Panc1 (cell line): ENCODE data around the gene SYT8. TPM values are rescaled to one million over a fixed set of nuclear protein-coding genes. Genes with fewer than 3 reads are reported as not detected.

Source experiments
- ATAC-seq: fragments of 200-7000 bp; cut with Tn5 transposase; 2 replicates; pipeline ENCODE4 v1.9.1; 2020; ENCODE audit warnings: mild to moderate bottlenecking, moderate library complexity
- BruUV-seq: library from RNA; stranded (reverse); fragments of 400-500 nt; replicated peaks from 2 replicates; lab custom pipeline; 2021; lab: Mats Ljungman, UMichigan
- CTCF ChIA-PET: fragments of 300-600 bp; sonication (Branson Sonifier 250); formaldehyde crosslinking; loops from one replicate; lab custom pipeline; 2022; ENCODE audit warnings: antibody characterized with exemption; lab: Charles Lee
- POLR2A ChIA-PET: fragments of 300-600 bp; sonication (Branson Sonifier 250); formaldehyde crosslinking; loops from one replicate; lab custom pipeline; 2022; ENCODE audit warnings: antibody characterized with exemption; lab: Charles Lee
- DNase-seq: peaks from one replicate; pipeline ENCODE4 v3.0.0-alpha.2; 2010; ENCODE audit warnings: low read depth, low spot score
- H3K27ac ChIP-seq: 2 replicates; pipeline ENCODE4 v1.5.1; 2011; ENCODE audit warnings: mild to moderate bottlenecking, low read length, inconsistent platforms
- H3K27me3 ChIP-seq: fragments of 200-500 bp; sonication (Bioruptor generic); 2 replicates; pipeline ENCODE4 v1.6.0; 2014; ENCODE audit warnings: low read length, inconsistent platforms; ENCODE audit not compliant: control insufficient read depth, insufficient read depth
- H3K36me3 ChIP-seq: fragments of 200-500 bp; sonication (Bioruptor generic); 2 replicates; pipeline ENCODE4 v1.5.1; 2014; ENCODE audit warnings: inconsistent platforms, mild to moderate bottlenecking, low read length, moderate library complexity; ENCODE audit not compliant: control insufficient read depth, insufficient read depth
- H3K4me1 ChIP-seq: 2 replicates; pipeline ENCODE4 v1.5.1; 2011; ENCODE audit warnings: inconsistent platforms, mild to moderate bottlenecking, low read length, moderate library complexity; ENCODE audit not compliant: control insufficient read depth, insufficient read depth
- H3K4me3 ChIP-seq, 2 experiments: 2 replicates each; pipeline ENCODE4 v1.5.1; 2011 to 2012; ENCODE audit warnings: low read depth in 2 of 2, low read length in 2 of 2, mild to moderate bottlenecking in 2 of 2, inconsistent platforms in 1 of 2, moderate library complexity in 1 of 2
- H3K9me3 ChIP-seq: fragments of 200-500 bp; sonication (Bioruptor generic); 2 replicates; pipeline ENCODE4 v1.5.1; 2014; ENCODE audit warnings: low read depth, mild to moderate bottlenecking, inconsistent platforms, low read length, moderate library complexity; ENCODE audit not compliant: control insufficient read depth, insufficient read depth
- CTCF ChIP-seq: fragments of 450-650 bp; IDR thresholded peaks from 2 replicates; pipeline ENCODE4 v1.5.1; 2017; ENCODE audit warnings: mild to moderate bottlenecking
- POLR2AphosphoS5 ChIP-seq: IDR thresholded peaks from 2 replicates; pipeline ENCODE4 v1.6.1; 2012; ENCODE audit warnings: mild to moderate bottlenecking, low read depth, low read length, moderate library complexity
- REST ChIP-seq, 2 experiments: IDR thresholded peaks; 2 replicates each; pipeline ENCODE4 v1.6.1; 2011 to 2012; ENCODE audit warnings: low read depth in 2 of 2, control low read depth in 1 of 2, low read length in 1 of 2, mild to moderate bottlenecking in 1 of 2, moderate library complexity in 1 of 2; ENCODE audit not compliant: insufficient read depth in 1 of 2
- SIN3A ChIP-seq: IDR thresholded peaks from 2 replicates; pipeline ENCODE4 v1.6.1; 2012; ENCODE audit warnings: low read depth, mild to moderate bottlenecking, low read length, moderate library complexity, borderline replicate concordance; ENCODE audit not compliant: insufficient read depth
- TCF7L2 ChIP-seq: IDR thresholded peaks from 2 replicates; pipeline ENCODE4 v1.6.1; 2011; ENCODE audit warnings: mild to moderate bottlenecking, low read depth, low read length, inconsistent platforms
- in situ Hi-C: cut with HindIII; loops from 2 replicates; pipeline ENCODE4 v1.10.0; 2016; ENCODE audit warnings: low sequenced_read_pairs, low pct_unique_long_range_greater_than_20kb
- intact Hi-C: fragments of 100-400 bp; cut with micrococcal nuclease; formaldehyde crosslinking; loops from one replicate; pipeline ENCODE4 v1.10.0; 2022; ENCODE audit not compliant: unreplicated experiment
- total RNA-seq: library from RNA; stranded (reverse); gene quantifications from one replicate; pipeline ENCODE4 v1.2.1, GENCODE V29; 2021; ENCODE audit not compliant: unreplicated experiment

SYT8 gene
- total RNA-seq, 1 experiment from 2014 or later, result 3.5 TPM

- Histone ChIP-seq H3K4me3 (no peak overlapping the region), H3K9me3 (no peaks in the 10 kb centered on the region), H3K27ac (no peak overlapping the region), H3K27me3 (no peaks in the 10 kb centered on the region), H3K36me3 (no peaks in the 10 kb centered on the region), H3K4me1 (peaks cover 25% of the 10 kb centered on the region)
- TF ChIP-seq REST (IDR thresholded peaks at IDR 0.05; ENCODE audit: insufficient read depth in 1 of 2, low read depth in 2 of 2, low read length in 1 of 2) (no peak), SIN3A (no peak), CTCF (no peak), TCF7L2 (no peak), POLR2AphosphoS5 (no peak)
- ChIA-PET POLR2A (no interaction called here), CTCF (interaction anchor here (0.9 kb wide), 1 partner anchor 176 kb away, joined by 3 read pairs; no protein-coding TSS in a partner anchor)
- in situ Hi-C loops (no loop called here), intact Hi-C loops (loop anchor here (5.0 kb wide), 1 partner anchor 287 kb away; no protein-coding TSS in a partner anchor)
- DNase-seq, result no peak
- no peak for ATAC-seq
- no TSS peak for BruUV-seq
These were observed 35.5 kb downstream of the SYT8 start for GRCh38 chr11:1870326-1870696.

- no peak for ATAC-seq
- CTCF ChIA-PET, result interaction anchor here (0.6 kb wide), 1 partner anchor 38 kb away, joined by 6 read pairs; no protein-coding TSS in a partner anchor
- H3K27ac ChIP-seq, result no peak overlapping the region
These were observed 36.1 kb downstream of the SYT8 start for GRCh38 chr11:1870721-1871466.

More at GRCh38 chr11:1870721-1871466, 36.1 kb downstream of the SYT8 start:
- TF ChIP-seq CTCF (no peak), TCF7L2 (no peak; the same call in 1 of the 2 replicates), POLR2AphosphoS5 (no peak), SIN3A (no peak), REST (IDR thresholded peaks at IDR 0.05; ENCODE audit: insufficient read depth in 1 of 2, low read depth in 2 of 2, low read length in 1 of 2) (no peak)
- no peak overlapping the region for H3K4me3 ChIP-seq
- in situ Hi-C loops, result no loop called here
- H3K27me3 ChIP-seq, result no peaks in the 10 kb centered on the region
- no TSS peak for BruUV-seq
- H3K9me3 ChIP-seq, result no peaks in the 10 kb centered on the region
- peaks cover 28% of the 10 kb centered on the region for H3K4me1 ChIP-seq
- intact Hi-C loops, result loop anchor here (5.0 kb wide), 1 partner anchor 286 kb away; no protein-coding TSS in a partner anchor
- H3K36me3 ChIP-seq, result no peaks in the 10 kb centered on the region
- POLR2A ChIA-PET, result no interaction called here
- no peak for DNase-seq
